HG02678 (cell line): ENCODE data around the gene SPOCK3.
A peak's percentile ranks its signal among the peaks of the same experiment; 100 is the strongest.

ENCODE experiments used
- ATAC-seq: cut with Tn5 transposase; IDR thresholded peaks from one replicate; pipeline ENCODE4 v1.9.1; 2021; ENCODE audit warnings: mild to moderate bottlenecking, moderate library complexity; ENCODE audit not compliant: unreplicated experiment

SPOCK3 gene

DNA sequence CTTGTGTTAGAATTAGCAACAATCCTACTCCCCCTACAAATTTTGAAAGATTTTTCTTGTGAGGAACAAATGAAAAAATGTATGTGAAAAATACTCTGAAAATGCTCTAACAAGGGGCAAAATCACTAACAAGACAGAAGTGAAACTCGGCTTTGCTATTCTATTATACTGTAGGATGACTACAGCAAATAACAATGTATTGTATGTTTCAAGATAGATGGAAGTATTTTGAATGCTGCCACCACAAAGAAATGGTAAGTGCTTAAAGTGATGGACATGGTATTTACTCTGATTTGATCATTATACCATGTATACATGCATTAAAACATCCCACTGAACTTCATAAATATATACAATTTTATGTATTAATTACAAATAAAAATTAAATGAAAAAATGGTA lies 192.8 kb downstream of the SPOCK3 start:
- ATAC-seq: no peak

DNA sequence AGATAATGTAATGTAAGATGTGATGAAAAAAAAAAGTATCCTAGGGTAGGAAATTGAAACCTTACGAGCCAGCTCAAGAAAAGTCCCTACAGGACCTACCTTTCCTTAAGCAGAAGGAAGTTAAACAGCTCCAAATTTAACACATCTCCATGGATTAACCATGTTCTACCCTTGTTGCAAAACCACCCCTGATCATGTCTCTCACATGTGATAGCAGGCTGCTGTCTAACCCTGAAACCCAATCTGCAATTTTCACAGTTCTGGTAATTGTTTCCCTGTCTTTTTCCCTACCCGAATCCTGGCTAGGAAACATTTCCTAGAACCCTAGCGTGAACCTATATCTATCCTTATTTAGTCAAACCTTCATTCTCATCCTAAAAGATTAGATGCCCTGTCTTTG lies 198.9 kb downstream of the SPOCK3 start:
- no peak for ATAC-seq

DNA sequence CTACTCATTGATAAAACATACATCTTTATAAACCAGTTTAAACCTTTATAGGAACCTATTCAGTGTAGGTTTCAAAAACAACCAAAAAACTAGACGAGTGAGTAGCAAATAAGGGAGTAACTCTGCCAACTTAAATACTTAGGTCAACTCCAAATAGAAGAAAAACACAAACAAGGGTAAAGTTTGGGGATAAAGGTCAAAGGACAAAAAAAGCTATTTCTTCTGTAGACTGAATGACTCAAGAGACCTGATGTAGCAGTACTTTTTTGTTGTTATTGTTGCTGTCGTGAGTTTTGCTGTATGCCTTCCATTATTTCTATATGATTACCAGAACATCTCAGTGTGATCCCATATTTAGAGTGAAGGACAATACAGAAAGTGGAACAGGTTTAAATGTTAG lies 199.3 kb downstream of the SPOCK3 start:
- no peak for ATAC-seq

DNA sequence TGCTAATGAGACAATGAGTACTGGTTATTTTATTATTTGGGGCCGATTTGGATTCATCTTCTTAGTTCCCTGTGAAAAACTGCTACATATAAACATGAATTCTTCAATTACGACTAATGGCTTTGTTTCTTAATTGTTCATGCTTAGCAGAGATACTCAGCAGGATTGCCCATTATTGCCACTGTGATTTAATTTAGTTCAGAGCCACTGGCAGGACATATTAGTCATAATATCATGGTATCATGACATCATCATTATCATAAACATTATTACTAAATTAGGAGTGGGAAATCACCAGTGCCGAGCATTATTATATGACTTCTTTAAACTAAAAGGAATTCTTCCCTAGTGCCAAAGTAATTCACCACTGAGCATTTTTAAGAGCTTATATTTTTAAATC lies 201.4 kb downstream of the SPOCK3 start:
- ATAC-seq: no peak

DNA sequence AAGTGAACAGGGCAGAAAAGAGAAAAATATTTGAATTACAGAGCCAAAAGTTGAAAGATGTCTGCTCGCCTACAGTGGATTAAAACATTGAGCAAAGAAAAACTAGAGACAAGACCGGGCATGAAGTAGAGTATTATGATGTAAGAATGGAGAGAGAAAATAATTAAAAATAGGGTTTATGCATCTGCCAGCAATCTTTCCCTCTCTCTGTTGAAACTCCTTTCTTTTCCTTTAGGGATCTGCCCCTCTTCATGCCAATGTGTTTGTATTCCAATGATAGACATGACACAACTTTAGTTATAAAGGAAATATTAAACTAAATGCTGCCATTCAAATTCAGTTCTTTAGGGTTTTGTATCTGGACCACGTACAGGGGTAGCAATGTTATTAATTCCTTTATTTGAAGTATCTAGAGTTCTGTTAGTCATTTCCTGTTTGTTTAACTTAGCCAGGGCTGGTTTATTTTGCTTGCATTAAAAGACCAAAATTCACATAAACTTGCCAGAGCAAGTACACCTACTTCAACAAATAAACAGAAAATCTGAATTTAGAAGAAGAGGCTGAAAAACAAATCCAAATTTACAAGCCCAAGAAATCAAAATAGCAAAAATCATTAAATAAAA lies 202.6 kb downstream of the SPOCK3 start:
- ATAC-seq: no peak

DNA sequence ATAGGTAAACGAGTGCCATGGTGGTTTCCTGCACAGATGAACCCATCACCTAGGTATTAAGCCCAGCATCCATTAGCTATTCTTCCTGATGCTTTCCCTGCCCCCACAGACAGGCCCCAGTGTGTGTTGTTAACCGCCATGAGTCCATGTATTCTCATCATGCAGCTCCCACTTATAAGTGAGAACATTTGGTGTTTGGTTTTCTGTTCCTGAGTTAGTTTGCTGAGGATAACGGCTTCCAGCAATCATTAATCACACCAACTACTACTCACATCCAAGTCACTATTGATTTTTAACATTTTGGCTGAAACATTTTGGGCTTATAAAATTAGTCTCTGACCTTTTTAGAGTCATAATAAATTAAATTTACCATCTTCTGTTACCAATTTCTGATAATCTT lies 205.3 kb downstream of the SPOCK3 start:
- no peak for ATAC-seq

DNA sequence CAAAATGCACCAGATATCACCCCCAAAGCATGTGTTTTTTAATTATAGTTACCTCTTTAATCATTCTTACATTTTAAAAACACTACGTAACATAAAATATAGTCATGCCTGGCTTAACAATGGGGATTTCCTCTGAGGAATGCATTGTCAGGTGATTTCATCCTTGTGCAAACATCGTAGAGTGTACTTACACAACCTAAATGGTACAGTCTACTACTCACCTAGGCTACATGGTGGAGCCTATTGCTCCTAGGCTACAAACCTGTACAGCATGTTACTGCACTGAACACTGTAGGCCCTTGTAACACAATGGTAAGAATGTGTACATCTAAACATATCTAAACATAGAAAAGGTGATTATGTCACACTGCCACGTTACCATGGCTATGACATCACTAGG lies 208.6 kb downstream of the SPOCK3 start:
- no peak for ATAC-seq

DNA sequence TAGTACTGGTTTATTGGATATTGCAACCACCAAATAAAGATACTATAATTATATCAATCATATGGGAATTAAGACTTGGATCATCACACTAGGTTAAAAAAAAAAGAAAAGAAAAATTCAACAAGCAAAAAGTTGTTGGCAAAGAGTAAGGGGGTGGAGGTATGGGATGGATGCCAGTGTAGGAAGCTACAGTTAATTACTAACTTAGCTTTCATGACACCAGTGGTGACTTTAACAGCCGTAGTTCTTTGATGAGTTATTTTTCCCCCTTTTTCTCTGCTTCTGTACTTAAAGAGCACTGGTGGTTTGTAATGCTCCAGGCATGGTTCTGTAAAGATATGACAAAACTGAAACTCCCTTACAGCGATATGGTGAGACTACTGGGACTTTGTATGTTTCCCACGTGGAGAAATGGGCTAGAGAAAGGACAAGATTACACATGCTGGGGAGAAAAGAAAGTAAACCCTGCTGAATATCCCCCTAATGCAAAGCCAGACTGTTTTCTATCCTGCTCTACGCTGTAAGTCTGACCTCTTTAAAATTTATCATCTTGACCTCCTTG lies 210.8 kb downstream of the SPOCK3 start:
- ATAC-seq: no peak

DNA sequence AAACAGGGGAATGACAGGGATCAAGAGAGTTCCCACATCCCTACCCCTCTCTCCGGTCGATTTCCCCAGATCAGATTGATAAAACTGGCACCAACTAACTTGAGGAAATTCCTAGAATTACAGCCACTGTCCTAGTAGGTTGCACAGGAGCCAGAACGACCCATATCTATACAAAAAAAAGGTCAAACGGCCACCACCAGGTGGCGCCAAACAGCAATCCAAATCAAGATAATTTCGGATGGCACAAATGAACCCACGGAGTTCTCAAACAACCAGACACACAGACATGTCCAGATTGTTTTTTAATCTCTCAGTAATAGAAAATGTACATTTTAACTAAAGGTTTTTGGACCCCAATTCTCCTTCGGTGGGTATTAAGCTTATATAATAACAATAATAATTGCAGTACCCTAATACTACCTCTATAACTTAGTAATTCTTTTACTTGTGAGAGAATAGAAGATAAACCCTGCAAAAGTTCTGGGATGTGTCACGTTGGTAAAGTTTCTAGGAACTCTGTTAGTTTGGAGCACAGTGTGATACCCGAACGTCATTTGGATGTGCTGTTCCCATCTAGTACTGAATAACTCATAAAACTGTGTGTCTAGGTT lies 212.6 kb downstream of the SPOCK3 start:
- ATAC-seq: peak; percentile 73

DNA sequence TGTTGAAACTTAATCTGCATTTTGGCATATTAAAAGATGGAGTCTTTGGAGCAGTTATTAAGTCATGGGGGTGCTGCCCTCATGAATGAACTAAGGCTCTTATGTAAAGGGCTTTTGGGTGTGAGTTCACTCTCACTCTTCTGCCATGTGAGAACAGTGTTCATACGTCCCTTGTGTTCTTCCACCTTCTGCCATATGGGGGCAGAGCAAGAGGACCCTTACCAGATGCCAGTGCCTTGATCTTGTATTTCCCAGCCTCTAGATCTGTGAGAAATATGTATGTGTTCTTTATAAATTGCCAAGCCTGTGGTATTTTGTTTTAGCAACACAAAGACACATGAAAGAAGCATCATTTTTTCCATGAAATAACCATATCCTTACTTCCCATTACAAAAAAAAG lies 213.9 kb downstream of the SPOCK3 start:
- ATAC-seq: no peak

DNA sequence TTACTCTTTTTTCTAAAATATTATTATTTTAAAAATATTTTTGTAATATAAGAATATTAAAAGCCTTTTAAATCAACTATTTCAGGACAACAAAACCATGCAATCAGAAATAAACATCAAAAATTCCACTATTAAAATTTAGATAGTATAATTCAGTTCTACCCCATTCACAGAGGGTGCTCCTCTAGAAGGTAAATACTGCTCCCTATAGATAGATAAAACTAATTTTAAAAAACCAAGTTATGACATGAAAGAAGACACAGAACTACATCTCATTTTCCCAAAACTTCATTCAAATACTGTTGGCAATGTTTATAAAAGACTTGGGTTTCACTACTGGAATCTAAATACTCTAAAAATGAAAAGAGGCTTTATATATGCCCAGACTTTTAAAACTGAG lies 219.3 kb downstream of the SPOCK3 start:
- ATAC-seq: no peak

DNA sequence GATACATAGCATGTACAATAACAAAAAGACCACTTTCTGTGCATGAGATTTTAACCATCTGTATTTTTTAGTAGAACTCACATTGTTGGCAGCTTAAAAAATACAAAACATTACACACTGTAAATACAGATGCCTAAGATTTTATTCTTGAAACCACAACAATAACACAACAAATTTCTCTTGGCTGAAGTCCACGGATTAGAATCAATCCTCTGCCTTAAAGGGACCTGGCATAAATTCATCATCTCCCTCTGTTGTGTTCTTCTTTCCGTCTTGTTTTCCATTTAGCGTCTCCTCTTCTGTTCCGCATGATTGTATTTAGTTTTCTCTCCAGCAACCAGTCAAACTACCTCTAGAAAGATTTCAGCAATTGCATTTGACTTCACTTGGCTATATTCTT lies 231.0 kb downstream of the SPOCK3 start:
- no peak for ATAC-seq

DNA sequence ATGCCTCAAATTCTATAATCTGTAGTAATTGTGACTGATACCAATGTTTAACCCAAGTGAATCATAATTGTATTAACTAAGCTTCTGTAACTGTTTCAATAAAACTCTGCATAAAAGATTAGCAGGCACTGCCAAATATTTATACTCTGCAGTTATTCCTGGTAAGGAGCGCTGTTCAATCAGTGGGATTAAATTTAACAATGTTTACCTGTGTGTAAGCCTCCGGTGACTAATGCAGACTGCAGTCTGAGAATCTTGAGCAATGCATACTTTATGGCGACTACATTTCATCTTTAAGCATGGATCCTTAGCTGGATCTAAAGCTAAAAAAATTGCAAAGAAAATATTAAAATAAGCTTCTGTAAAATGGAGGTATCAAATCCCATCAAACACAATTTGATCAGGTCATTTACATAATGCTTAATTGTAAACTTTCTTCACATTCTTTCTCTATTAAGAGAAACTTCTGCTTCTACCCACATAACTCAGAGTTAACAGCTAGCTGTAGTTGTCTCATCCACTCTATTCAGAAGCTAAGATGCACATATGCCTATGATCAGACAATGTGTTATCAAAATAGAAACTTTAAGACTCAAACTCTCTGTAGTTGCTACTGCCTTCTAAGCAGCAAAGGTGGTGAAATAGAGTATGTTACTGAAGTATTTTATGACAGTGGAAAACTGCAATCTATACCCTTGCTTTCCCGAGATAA lies 234.0 kb downstream of the SPOCK3 start:
- no peak for ATAC-seq

DNA sequence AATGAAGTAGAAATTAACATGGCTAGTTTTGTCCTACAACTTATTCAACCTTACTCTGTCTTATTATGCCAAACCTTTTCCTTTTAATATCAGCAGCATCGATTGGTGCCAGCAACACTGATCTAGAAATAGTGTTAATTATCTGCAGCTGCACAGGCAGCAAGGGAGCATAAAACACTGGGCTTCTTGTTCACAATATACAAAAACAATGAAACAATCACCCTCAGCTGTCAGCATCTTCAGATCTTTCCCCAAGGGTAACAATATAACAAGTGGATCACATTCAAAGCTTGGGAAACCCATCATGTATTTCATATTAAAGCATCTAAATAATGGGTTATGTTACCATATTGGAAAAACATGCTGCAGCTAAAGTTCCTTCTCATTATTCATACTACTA lies 238.1 kb downstream of the SPOCK3 start:
- ATAC-seq: no peak

DNA sequence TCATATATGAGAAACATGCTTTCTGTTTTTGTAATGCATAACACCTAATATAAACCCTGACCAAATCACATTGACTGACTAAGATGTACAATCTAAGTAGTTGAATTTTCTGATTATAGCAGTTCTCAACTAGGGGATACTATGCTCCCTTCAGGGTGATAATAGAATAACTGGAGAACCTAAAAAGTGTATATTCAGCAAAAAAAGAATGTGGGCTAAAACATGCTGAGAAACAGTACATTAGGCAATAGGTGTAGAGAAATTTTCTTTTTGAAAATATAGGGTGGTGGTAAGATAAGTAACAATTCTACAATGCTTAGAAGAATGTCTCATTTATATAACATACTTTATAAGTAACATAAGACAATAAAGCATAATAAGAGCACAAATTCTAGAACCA lies 239.6 kb downstream of the SPOCK3 start:
- no peak for ATAC-seq

DNA sequence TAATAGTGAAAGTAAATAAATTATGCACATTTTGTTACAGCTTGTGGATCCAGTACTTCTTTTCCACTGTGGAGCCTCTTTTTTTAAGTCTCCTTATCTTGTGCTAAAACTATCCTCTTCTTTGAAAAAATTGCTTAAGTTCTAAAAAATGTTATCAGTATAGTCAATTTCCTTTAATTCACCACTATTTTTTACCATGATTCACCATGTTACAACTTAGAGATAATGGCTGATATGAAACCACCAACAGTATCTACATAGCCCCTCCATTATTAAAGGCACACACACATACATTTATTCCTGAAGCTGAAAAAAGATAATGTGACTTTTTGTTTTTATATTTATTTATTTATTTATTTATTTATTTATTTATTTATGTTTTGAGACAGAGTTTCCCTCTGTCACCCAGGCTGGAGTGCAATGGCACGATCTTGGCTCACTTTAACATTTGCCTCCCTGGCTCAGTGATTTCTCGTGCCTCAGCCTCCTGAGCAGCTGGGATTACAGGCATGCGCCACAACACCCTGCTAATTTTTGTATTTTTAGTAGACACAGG lies 243.2 kb downstream of the SPOCK3 start:
- ATAC-seq: no peak

DNA sequence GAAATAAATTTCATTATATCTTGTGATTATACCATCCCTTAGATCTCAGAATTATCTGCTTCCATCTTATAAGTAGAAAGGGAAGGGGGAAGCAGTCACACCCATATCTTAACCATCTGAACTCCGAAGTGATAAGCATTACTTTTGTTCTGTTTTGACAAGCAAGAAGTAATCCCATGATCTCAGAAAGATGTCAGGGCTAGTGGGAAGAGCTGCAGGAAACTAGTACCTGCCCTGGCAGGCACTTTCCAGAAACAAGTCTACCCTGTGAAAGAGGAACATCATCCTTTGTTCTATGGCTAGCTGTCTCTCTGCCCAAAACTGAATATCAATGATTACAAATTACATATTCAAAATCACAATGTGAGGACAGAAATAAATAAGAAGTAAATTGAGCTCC lies 244.4 kb downstream of the SPOCK3 start:
- ATAC-seq: no peak

DNA sequence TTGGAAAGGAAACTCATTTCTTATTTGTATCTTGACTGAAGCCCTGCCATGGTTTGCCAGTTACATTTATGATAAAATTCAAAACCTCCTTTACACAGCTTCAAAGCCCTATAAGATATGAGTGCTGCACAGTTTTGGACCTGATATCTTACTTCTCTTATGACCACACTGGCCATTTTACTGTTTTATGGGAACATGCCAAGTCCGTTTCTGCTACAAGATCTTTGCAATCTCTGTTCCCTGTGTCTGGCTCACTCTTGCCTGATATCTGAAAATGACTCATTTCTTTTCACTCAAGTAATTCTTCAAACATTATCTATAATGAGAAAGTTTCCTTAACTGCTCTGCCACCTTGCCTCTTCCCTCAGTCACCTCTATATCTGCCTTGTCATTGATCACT lies 247.3 kb downstream of the SPOCK3 start:
- no peak for ATAC-seq

DNA sequence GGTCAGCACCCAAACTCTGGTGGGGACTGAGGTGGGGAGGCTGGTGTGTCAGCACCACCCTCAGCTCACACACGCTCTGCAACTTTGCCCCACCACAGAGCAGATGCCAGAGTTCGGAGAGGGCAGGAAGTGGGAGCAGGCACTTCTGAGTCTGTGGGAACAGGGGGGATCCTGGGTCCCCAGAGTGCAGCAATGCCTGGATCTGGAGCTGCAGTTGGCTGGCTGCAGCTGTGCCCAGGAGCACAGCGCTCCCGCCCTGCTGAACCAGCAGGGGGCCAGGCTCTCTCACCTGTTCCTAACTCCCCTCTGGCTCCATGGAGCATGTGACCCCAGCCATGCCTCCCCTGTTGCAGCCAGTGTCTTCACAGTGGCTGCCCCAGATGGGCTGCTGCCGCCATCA lies 252.4 kb downstream of the SPOCK3 start:
- no peak for ATAC-seq

DNA sequence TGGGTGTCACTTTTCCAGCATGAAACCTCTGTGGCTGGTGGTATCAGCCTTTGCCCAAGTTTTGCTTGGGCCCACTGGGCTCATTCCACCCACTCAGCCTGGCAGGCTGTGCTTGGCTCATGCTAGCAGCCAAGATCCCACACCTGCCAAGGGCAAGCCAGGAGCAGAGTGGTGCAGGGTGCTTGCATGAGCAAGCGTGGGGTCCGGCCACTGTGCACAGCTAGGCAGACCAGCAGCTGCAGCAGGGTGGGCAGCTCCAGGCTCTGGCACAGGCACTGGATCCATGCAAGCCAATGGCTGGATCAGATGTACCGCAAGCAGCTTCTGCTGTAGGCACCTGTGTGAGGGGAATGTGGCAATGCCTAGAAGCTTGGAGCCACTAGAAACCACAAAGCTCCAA lies 253.9 kb downstream of the SPOCK3 start:
- no peak for ATAC-seq

DNA sequence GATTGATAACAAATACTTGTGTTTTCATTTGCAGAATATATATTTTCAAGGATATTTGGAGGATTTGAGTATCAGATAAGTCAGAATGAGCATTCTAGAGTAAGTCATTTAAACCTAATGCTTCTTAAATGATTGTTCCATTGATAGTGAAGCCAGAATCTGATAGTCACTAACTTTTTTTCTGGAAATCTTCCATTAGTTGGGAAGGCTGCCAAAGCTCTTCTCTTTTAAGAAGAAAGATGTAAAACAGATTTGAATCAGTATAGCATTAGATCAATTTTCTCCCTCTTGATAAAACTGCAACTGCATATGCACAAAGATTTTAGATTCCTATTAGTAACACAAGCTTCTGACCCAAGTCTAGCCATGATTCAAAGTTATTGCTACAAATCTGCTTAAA lies 256.7 kb downstream of the SPOCK3 start:
- no peak for ATAC-seq

DNA sequence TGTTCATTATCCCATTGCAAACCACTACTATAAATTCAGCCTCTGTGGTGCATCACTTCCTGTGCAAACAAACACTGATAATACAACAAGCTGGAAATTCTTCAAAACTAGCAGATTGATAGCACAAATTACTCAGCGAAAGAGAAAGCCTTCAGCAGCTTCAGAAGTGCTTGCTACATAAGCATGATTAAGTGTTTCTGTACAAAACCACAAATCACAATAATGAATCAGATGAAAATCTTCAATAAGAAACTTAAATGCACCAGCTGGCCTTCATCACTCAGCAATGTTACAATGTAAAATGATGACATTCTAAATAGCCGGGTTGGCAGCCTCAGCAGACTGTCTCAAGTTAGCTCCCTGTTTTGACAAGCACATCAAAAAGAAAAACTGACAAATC lies 262.2 kb downstream of the SPOCK3 start:
- ATAC-seq: no peak
